IPS DF 4.7 (cell line): ENCODE results near the gene PLXNB1.
"Not testable (repeated sequence)": the region's sequence is repeated elsewhere in the genome, so short reads cannot be mapped to it uniquely, and the experiment has no call there.

ENCODE experiments used
- DNase-seq: peaks from one replicate; pipeline ENCODE4 v3.0.0-alpha.2; 2013; ENCODE audit warnings: low spot score; ENCODE audit errors: extremely low read depth

The PLXNB1 gene

GRCh38 chr3:48464713-48465221 lies 34.9 kb upstream of the PLXNB1 start:
- DNase-seq = no peak

GRCh38 chr3:48463703-48464102 lies 33.8 kb upstream of the PLXNB1 start:
- DNase-seq = no peak

- DNase-seq = not testable (repeated sequence)
Measured at GRCh38 chr3:48461767-48462166, 31.9 kb upstream of the PLXNB1 start.

GRCh38 chr3:48460517-48460902 lies 30.6 kb upstream of the PLXNB1 start:
- no peak for DNase-seq

- DNase-seq = no peak
Measured at GRCh38 chr3:48459773-48460516, 30.1 kb upstream of the PLXNB1 start.

- DNase-seq = no peak
Measured at GRCh38 chr3:48459331-48459730, 29.4 kb upstream of the PLXNB1 start.

GRCh38 chr3:48456456-48456855 lies 26.6 kb upstream of the PLXNB1 start:
- DNase-seq = no peak

- DNase-seq = no peak
Measured at GRCh38 chr3:48451270-48451669, 21.4 kb upstream of the PLXNB1 start.

- DNase-seq = no peak
Measured at GRCh38 chr3:48446425-48447193, 16.7 kb upstream of the PLXNB1 start, which contains the start of gene ATRIP. TSS of gene ATRIP (plus strand) at chr3:48446737. CDS start at chr3:48446846, 109 bp downstream.

- no peak for DNase-seq
Measured at GRCh38 chr3:48446043-48446424, 16.1 kb upstream of the PLXNB1 start.

GRCh38 chr3:48445277-48445882 lies 15.5 kb upstream of the PLXNB1 start:
- DNase-seq = no peak

GRCh38 chr3:48441940-48442339 lies 12.1 kb upstream of the PLXNB1 start:
- no peak for DNase-seq

- DNase-seq = no peak
Measured at GRCh38 chr3:48440590-48440958, 10.7 kb upstream of the PLXNB1 start.

GRCh38 chr3:48439820-48440589 lies 10.1 kb upstream of the PLXNB1 start, which contains the start of the genes CCDC51 and TMA7:
TSS of gene CCDC51 (minus strand) at chr3:48440119. CDS start at chr3:48435128, 4,991 bp downstream.
TSS of gene TMA7 (plus strand) at chr3:48440257. CDS start at chr3:48440297, 40 bp downstream.
- DNase-seq = peak; percentile 96

GRCh38 chr3:48437812-48438211 lies 7.9 kb upstream of the PLXNB1 start:
- no peak for DNase-seq

GRCh38 chr3:48436855-48437254 lies 7.0 kb upstream of the PLXNB1 start:
- DNase-seq = no peak

- no peak for DNase-seq
Measured at GRCh38 chr3:48436477-48436787, 6.5 kb upstream of the PLXNB1 start.

- DNase-seq = peak; percentile 90
Measured at GRCh38 chr3:48435774-48436476, 6.0 kb upstream of the PLXNB1 start.

- no peak for DNase-seq
Measured at GRCh38 chr3:48435223-48435595, 5.3 kb upstream of the PLXNB1 start.

- DNase-seq = no peak
Measured at GRCh38 chr3:48434591-48435222, 4.8 kb upstream of the PLXNB1 start.
